DOHH2 (cell line): ENCODE results near the gene SNX33.
"Not testable (repeated sequence)": the region's sequence is repeated elsewhere in the genome, so short reads cannot be mapped to it uniquely, and the experiment has no call there.

Source experiments
- CTCF ChIP-seq: fragments of 200-600 bp; sonication (generic); IDR thresholded peaks from one replicate; pipeline ENCODE4 v1.5.1; 2014; ENCODE audit warnings: antibody characterized with exemption, mild to moderate bottlenecking, low read depth, low read length; ENCODE audit not compliant: poor library complexity, severe bottlenecking
- EZH2phosphoT487 ChIP-seq: fragments of 200-600 bp; sonication (generic); IDR thresholded peaks from 2 replicates; pipeline ENCODE4 v1.6.1; 2017; ENCODE audit warnings: borderline replicate concordance, mild to moderate bottlenecking, antibody characterized with exemption, low read length, moderate library complexity, mixed read lengths

- TF ChIP-seq CTCF, EZH2phosphoT487: not testable (repeated sequence)
Observed at GRCh38 chr15:75689429-75689828, 41.7 kb downstream of the SNX33 start.
